ENCODE measurements around the gene AFG3L2.

The AFG3L2 gene

DNA sequence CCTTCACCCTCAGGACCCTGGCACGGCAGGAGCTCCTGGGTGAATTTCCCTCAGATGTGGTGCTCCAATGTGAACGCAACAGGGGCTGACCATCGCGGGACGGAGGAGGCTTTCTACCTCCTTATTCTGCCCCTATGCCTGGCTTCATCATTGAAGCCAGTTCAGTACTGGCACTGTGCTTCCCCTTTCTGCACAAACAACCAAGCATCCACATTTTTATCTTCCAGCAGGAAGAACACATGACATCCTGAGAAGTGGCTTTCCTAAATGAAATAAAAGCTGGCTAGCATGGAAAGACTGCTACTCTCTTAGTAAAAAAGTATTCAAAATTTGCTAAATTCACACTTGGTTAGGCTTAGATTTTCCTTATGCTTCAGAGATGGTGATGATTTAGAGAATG, 24.8 kb downstream of the AFG3L2 start:
- DNase-seq, result no peak

DNA sequence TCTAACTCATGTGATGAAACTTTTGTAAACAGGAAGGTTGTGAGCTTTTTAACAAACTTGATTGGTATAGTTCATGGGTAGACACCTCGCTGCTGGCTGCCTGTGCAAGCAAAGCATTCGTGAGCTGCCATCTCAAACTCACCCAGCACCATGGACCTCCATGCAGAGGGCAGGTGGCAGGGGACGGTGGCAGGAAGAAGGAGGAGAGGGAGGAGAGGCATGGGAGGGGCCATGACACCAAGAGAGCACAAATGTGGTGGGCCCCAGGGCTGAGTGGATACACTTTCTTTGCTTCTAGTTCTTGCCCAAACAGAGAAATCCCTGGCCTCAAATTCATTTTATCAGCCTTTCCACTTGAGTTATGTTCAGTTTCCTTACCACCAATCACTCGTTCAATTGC, 29.1 kb downstream of the AFG3L2 start:
- no peak for DNase-seq

DNA sequence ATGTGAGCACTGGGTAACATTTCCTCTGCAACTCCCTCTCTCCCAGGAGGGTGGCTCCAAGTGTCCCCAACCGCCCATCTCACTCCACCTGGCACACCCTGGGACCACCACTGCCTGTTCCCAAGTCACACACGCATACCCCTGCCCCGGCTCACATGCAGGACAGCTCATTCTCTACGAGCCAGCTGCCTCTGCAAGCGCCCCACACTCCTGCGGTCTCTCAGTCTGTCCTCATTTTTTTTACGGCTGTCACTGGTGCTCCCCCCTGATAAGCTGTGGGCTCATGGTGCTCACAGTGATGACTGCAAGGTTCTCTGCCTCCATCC, 30.8 kb downstream of the AFG3L2 start:
- DNase-seq, result no peak

DNA sequence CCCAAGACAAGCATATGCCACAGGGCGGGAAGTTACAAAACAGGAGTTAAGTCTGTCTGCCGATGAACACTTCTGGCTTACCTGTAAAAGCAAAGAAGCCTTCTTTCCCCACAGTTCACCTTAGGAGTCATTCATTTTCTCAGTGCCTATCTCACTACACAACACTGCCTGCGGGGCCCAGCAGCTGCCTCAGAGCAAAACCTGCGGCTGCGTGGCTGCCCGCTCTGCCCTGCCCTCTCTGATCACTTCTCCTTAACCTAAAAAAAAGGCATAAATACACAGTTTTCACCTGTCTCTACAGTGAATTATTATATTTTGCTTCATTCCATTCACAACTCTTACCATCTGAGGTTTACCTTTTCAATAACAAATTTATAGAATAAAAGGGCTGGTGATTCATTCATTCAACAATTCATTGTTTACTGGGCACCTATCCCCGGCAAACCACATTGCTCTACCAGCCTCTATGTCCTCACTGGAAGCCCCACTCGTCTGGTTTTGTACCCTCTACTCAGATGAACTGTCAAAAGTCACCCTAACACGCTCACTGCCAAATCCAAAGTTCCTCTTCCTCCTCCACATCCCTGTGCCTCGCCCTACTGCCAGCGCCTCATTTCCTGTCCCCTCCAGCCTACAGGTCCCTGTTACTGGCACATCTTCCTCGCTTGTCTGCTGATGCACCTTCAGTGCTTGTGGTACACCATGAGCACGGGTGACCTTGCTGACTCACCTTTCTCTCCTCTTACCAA, 31.4 kb downstream of the AFG3L2 start:
- no peak for DNase-seq

DNA sequence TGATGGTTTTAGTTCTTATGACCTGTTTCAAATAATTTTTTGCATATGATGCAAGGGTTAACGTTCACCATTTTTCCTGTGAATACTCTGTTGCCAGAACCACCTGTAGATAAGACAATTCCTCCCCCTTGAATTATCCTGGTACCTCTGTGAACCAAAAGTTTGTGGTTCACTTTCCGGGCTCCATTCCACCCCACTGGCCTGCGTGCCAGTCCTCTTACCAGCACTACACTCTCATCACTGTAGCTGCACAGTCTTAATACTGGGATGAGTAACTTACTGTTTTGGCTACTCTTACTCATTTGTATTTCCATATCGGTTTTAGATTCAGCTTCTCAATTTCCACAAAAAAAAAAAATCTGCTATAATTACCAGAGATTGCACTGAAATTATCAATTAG, 34.4 kb downstream of the AFG3L2 start:
- no peak for DNase-seq

GRCh38 chr18:12340945-12341660, 35.9 kb downstream of the AFG3L2 start:
- no peak for DNase-seq

DNA sequence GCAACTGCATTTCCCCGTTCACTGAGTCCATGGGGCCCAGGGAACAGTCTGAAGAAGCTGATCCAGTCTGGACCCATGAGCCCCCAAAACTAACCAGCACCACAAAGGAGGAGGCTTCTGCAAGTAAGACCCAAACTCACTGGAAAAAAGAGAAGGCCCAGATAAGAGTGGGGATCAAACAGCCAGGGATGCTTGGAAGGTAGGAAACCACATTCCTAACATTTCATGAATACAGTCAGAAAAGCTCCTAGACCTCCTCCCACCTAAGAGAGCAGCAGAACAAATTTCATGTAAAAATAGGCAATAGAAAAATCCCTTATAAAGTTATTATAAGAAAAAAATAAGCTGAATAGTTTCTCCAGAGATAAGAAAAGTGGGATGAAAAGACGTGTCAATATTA, 38.6 kb downstream of the AFG3L2 start:
- no peak for DNase-seq

DNA sequence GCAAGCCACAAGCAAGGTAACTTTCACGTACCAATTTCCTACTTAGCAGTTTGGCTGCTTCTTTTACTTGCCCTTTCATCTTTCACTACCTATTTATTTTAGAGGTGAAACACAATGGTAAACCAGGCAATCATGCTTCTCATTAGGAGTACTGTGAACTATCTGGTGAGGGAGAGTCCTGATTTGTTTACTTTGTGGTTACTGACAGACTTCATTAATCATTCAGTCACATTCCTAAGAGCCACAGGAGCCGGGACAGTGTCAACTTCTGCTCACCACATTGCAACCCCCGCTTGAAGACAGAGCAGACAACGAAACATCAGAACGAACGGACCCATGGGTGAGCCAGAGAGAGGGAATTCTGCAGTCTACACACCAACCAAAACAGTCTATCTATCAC, 40.1 kb downstream of the AFG3L2 start:
- no peak for DNase-seq

DNA sequence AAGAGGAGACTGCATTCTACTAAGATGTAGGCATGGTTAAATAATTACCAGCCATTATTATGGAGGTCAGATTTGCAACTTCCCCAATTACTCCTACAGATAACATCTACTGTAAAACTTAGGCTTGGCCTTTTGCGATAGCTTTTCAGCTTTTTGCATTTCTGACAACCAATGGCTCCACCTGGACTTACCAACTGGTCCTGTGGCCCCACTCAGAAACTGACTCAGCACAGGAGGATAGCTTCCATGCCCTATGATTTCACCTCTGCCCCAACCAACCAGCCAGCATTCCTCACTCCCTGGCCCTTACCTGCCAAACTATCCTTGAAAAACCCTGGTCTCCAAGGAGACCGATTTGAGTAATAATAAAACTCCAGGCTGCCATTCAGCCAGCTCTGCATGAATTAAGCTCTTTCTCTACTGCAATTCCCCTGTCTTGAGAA, 40.8 kb downstream of the AFG3L2 start:
- no peak for DNase-seq

- no peak for DNase-seq
These were observed 41.5 kb downstream of the AFG3L2 start for GRCh38 chr18:12335503-12335902.

- no peak for DNase-seq
These were observed 42.2 kb downstream of the AFG3L2 start for GRCh38 chr18:12334863-12335262.

DNA sequence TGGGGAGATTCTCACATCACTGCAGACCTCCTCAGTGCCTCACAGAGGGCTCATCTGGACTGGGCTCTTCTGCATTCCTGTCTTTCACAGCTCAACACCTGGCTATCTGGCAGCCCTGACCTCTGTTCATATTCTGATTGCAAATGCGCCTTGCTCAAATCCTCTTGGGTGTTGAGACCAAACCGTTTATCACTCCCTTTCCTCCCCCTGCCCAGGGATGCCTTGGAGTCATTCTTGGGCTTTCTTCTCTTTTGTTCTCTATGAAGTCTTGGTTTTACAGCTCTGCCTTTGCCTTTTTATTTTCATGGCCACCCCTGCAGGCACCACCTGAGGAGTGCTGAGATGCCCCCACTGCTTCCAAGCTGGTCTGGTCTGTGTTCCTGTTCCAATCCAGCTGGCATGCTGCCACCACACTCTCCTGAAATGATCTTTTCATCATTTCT, 42.6 kb downstream of the AFG3L2 start:
- no peak for DNase-seq

DNA sequence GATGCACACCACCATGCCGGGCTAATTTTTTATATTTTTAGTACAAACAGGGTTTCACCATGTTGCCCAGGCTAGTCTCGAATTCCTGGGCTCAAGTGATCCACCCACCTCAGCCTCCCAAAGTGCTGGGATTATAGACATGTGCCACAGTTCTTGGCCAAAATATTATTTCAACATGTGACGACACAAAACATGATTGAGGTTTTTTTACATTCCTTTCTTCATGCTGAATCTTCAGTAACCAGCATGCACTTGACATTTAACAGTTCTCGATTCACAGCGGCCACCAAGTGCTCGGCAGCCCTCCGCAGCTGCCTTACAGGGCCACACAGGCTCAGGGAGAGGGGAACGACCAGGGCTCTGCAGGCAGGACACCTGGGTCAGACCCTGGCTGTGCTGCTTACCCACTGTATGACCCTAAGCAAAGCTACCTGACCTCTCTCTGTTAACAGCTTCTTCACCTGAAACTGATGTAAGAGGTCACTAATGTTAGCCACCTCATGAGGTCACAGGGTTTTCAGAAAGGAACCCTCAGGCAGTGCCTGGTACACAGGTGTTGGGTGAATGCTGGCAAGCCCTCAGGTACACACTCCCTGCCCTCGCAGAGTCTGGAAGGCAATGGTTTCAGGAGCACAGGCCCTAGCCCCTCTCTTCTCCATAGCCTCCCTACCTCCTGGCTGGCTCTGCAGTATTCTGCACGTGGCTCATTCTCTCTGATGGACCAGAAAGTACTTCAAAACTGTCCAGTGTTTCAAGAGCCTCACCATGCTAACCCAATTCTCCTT, 43.3 kb downstream of the AFG3L2 start:
- no peak for DNase-seq

DNA sequence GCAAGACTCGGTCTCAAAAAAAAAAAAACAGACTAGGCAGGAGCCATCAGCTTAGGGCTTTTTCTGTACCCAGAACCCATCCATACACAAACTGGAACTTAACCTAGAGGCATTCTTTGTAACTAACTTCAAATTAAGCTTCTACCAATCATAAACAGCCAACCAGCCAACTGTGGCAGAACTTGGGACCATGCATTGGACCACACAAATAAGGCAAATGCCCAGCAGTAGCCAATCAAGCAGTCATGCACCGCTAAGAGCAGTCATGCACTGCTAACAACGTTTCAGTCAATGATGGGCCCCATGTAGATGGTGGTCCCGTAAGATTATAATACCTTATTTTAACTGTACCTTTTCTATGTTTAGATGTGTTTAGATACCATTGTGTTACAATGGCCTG, 46.3 kb downstream of the AFG3L2 start:
- no peak for DNase-seq

DNA sequence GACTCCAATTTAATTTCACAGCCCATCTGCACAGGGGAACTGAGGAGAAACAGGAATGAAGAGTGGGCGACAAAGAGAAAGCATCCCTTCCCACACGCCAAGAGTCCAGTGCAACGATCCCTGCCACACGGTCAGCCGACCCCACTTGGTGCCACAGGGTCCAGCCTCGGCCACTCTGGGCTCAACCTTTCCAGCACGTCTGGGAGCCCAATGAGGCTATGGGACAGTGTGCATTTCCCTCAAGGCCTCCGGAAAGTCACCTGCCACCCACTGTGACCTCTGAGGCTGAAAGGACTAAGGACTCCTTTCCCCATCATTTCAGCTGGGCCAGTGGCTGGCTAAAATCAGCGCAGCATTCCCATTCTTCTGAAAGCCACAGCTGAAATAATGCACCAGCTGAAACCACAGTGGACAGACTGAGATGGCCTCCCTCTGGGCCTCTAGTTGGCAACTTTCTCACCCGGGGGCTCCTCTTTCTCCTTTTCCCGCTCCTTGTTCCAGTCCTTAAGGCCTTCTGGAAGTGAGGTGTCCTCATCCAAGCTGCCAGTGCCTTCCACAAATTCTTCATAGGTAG, 47.8 kb downstream of the AFG3L2 start:
- no peak for DNase-seq

DNA sequence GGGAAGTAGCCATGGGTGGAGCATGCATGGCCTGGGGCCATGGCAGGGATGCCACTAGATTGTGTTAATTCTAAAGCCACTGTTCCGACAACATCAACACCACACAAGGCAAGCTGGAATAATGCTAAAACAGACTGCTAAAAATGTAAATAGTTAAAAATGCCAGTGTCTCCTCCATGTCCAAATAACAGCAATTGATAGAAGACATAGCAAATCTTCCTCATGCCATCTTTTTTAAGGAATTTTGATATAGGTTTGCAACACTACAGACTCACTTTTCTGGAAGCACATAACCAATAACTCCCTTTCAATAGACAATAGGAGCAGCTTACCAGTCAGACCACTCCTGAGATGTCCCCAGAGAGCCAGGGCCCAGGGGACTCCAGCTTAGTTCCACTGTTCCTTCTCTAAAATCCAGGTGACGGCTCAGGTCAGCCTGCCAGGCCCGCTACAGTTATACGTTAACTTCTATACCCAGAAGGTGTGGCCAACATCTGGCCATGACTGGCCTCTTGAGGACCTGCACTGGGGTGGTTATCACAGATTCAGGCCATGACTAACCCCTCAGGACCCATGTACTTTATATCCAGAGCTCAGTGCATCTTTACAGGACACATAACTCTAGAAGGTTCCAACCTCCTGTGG, 48.7 kb downstream of the AFG3L2 start:
- DNase-seq, result no peak

GRCh38 chr18:12327510-12328178, 49.4 kb downstream of the AFG3L2 start:
- DNase-seq, result peak; percentile 79

DNA sequence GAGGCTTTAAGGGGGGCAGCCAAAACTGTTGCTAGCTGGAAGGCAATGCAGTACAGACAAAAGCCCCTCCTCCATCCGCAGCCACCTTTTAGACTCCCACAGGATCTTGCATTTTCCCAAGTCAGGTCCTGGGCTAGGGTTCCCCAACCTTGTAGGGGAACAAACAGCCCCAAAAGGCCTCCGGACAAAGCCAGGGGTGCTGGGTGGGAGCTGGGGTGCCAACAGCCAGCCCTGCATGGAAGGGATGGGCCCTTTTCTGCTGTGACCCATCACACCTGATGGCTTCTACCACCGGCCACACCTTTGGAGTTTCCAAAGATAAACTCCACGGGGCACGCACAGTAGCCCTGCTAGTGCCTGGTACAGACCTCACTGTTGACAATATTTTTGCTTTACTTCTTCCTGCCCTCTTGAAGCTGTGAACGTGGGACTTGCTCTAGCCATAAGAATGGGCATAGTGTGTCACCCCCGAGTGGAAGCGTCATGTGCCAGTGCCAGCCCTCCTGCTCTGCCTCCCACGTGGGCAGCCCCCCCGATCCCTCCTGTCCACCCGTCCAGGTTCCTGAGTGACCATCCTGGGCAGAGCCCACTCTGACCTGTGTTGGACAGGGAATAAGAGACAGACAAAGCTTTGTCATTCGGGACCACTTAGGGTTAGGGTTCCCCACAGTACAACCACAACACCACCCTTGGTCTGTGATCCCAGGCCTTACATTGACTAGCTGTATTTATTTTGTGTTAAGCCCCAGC, 50.1 kb downstream of the AFG3L2 start:
- DNase-seq, result no peak

GRCh38 chr18:12325726-12326245, 51.2 kb downstream of the AFG3L2 start:
- DNase-seq, result no peak

- no peak for DNase-seq
These were observed 51.9 kb downstream of the AFG3L2 start for GRCh38 chr18:12324991-12325725.

DNA sequence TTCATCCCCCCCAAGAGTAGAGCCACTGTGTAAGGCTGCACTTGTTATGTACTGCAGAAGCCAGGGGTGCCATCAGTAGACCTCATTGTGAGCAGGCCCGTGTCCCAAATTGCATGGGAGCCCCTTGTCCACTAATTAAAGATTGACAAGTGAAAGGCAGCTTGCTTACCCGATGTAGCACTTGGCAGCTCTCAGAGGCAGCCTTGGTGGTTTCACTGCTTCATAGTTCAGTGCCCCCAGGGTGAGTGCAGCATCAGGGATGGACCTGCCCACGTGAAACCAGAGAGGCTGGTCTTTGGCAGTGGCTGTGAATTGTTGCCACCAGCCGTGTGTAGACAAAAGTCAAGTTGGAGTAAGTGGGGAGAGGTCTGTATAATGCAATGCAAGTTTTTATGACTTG, 55.7 kb downstream of the AFG3L2 start:
- DNase-seq, result no peak

All from CD4-positive, alpha-beta T cell treated with Interleukin-6 for 4 hours (primary cell).